Activated naive CD4-positive, alpha-beta T cell (primary cell): Measurements from ENCODE around the gene CD79A.
A peak's percentile ranks its signal among the peaks of the same experiment; 100 is the strongest.
"Not testable (repeated sequence)": the region's sequence is repeated elsewhere in the genome, so short reads cannot be mapped to it uniquely, and the experiment has no call there.

Experiments
- DNase-seq, 4 experiments: peaks; one replicate each; lab custom pipeline; 2025; lab: John Stamatoyannopoulos, UW

The CD79A gene

DNA sequence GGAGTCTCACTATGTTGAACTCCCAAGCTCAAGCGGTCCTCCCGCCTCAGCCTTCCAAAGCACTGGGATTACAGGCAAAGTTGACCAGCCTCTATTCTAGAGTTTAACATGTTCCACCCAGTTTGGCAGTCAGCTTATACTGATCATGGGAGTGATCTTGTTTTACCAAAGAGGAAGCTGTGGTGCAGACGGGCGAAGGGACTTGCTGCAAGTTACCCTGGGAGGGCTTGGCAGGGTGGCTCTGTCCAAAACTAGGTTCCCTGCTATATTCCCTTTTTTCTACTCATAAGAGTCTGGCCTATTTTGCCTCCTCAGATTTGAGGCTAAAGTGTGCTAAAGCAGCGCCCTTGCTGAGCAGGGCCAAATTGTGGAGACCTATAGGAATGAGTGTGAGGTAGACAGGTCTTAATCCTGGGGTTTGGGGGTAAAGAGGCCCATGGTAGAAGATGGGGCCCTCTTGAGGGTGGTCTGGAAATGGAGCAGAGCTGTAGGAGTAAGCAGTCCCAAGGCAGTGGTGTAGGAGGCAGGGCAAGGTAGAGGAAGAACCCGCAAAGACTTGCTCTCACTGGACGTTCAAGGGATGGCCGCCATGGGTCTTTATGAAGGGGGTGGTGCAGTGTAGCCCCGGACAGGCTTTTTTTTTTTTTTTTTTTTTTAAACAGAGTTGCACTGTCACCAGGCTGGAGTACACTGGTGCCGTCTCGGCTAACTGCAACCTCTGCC lies 13.7 kb upstream of the CD79A start:
- no peak for DNase-seq

DNA sequence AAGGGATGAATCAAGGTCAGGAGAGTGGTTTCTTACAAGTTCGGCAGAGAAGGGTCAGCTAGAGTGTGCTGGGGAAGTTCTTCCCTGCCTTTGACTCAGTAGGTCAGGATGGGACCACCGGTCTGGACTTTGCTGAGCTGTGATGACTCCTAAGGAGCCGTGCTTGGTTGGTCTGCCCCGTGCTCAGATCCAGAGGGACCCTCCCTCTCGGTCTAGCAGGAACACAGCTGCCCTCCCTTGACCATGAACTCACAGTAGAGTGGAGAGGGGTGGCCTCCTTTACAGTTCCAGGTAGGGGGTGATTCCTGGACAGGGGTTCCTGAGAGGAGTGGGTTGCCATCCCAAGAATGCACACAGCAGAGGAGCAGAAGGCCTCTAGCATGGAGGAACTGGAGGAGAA lies 12.7 kb upstream of the CD79A start:
- DNase-seq = no peak

- no peak for DNase-seq
Measured at GRCh38 chr19:41866284-41866683, 10.8 kb upstream of the CD79A start.

DNA sequence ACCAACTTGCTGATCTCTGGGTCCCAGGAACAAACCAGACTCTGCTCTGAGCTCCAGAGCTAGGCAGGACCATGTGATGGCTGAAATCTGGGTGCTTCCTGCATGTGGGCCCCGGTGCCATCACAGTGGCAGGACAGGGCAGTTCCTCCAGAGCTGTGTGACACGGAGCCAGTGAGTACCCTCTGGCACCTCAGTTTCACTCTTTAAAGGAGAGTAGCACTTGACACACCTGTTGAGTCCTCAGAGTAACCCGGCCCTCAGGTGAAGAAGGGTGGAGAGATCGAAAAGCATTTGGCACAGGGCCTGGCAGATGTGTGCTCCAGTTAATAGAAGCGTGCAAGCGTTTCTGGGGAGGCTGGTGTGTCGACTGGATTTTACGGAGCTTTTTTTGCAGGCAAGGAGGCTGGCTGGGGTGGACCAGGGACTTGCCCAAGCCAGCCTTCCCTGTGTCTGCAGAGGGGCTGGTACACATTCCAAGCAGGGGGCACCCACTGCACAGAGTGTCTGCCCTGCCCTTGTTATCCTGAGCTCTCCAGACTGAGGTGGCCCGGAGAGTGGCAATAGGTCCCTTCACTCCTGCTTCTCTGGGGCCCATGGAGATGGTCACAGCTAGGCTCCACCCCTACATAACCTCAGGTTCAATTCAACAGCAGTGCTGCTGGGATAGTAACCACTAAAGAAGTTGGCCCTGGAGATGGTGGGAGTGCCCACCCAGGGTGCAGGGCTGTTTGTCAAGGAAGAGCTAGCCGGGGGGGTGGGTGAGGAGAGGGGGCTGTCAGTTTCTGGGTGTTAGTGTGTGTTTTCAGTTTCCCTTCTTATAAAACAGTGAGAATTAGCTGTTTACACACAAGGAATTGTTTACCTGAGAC lies 8.7 kb upstream of the CD79A start:
- no peak for DNase-seq

DNA sequence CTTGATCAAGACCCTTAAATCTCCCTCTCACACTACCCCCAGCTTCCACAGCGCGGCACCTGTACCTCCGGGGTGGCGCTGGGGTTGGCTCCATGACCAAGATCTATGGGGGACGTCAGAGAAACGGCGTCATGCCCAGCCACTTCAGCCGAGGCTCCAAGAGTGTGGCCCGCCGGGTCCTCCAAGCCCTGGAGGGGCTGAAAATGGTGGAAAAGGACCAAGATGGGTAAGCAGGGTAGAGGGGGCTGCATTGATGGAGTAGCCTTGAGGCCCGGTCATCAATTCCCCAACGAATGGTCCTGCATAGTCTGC lies 8.1 kb upstream of the CD79A start:
- DNase-seq = no peak

DNA sequence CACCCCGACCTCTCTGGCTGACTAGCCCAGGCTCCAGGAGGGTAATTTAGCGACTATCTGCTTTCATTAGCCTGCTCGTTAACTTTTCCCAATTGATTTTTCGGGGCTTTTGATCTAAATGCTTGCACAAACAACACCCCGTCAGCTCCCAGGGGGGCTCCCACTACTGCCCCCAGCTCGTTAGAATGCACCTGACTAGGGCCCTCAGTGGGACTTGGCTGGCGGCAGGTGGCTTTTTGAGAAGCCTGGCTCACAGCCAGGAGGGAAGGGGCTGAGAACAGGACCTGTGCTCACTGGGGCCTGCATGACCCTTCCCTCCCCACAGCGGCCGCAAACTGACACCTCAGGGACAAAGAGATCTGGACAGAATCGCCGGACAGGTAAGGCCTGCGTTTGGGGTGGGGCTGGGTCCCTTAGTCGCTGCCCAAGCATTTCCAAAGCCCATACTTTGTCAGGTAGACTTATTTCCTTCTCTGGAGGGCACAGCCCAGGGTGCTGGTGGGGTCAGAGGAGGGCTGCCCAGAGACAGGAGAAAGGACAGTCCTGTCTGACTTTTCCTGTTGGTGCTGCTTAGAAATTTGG lies 7.6 kb upstream of the CD79A start:
- no peak for DNase-seq

DNA sequence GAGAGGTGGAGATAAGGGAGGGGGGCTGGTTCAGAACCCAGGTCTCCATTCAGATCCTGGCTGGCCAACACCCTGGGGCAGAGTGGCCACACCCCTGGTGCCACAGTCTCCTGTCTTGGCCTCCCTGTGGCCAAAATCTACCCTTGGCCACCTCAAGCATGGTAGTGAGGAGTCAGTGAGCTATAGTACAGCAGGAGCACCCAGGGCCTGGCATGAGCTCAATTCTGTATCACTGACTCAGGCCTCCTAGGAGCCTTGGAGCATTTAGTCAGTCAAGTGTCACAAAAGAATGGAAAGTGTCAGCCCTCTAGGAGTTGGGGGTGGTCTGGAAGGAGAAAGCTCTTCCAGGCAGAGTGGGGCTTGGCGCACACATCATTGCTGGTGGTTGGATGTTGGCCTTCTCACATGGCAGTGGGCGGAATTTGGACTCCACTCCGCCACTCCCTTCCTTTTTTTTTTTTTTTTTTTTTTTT lies 6.6 kb upstream of the CD79A start:
- no peak for DNase-seq

DNA sequence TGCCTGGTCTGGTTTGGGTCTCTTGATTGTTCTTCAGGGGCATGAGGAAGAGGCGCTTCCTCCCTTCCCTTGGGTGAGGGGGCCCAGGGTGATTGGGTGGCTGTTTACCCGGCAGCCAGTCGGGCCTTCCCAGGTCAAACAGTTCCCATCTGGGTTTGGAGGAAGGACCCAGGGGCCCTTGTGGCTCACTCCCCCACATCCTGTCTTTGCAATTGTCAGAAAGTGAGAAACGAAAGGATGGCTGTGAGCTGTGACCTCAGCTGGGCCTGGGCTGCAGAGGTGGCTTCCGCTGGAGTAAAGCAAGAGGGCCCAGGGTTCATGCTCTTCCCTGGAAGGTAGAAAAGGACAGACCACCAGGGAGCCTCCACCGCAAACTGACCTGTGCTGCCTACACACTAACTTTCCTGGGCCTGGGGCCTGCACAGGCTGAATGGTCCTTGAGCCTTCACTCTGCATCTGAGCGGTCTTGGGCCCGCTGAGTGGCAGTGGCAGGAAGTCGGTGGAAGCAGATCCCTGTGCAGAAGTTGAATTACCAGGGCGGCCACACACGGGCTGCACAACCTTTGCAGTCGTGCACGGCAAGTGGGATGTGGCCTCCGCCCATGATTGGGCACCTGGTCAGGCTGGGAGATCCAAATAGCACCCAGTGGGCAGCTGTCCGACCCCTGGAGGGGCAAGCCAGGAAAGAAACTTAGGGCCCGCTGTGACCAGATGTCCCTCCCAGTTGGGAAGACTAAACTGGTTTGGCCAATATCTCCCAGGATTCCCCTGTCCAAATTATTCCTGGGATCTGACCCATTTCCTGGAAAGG lies 5.3 kb upstream of the CD79A start:
- peak in 2 of 4 experiments; percentile 38 to 48 for DNase-seq

DNA sequence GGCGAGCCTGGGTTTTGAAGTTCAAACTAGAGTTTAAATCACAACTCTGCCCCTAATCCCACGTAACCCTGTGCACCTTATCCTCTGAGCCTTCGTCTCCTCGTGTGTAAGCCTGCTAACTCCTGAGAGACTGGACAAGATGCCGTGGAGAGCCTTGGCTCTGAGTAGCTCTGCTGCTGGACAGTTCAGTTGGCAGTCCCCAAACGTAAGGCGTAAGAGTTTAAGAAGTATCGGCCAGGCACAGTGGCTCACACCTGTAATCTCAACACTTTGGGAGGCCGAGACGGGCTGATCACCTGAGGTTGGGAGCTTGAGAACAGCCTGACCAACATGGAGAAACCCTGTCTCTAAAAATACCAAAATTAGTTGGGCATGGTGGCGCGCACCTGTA lies 4.7 kb upstream of the CD79A start:
- DNase-seq = no peak

GRCh38 chr19:41872775-41873647 lies 4.1 kb upstream of the CD79A start:
- peak; percentile 45 to 66 (median 50) for DNase-seq

- DNase-seq = not testable (repeated sequence)
Measured at GRCh38 chr19:41875973-41876372, 1.1 kb upstream of the CD79A start.

DNA sequence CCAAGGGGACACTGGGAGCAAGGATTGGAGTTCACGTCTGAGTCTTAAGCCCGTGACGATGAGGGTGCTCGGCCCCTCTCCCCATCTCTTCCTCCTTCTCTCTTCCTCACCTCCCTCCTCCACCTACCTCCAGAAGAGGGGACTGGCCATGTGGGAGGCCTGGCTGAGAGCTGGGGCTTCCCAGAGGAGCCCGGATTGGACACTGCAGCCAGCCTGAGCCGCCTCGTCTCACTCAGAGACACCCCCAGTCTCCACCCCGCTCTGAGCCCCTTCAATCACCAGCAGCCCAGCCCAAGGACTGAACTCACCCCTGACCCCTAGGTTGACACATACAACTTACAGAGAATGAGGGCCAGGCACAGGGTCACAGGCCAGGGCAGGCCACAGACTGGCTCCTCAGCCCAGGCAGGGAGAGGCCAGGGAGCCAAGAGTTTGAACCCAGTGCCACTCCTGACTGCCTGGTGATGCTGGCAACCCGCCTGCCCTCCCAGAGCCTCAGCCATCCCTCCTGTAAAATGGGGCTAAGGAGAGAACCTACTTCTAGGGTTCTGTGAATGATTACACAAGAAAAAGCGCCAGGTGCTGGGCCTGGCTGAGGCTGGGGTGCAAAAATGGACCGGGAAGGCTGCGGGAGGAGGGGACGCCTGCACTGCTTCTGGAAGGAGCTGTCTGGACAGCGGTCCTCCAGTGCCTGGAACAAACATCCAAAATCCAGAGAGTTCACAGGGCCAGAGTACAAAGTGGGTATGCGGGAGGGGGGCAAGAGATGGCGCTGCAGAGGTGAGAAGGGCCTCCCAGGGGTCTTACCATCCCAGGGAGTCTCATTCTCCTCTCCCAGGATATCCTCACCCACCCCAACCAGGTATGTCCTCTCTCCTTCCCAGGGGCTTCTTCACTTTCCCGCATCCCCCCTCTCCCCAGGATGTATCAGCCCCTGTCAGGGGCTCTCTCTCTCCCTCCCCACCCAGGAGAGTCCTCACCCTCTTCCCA lies 1.1 kb downstream of the CD79A start:
- DNase-seq = no peak

DNA sequence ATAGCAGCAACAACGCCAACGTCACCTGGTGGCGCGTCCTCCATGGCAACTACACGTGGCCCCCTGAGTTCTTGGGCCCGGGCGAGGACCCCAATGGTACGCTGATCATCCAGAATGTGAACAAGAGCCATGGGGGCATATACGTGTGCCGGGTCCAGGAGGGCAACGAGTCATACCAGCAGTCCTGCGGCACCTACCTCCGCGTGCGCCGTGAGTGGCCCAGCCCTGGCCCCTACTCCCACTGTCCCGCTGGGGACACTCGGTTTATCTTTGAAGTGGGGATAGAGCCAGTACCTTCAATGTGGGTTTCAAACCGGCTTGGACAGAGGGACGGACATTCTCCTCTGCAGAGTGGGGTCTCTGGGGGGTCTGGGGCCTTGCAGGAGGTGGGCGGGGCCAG lies 2.0 kb downstream of the CD79A start:
- no peak for DNase-seq

DNA sequence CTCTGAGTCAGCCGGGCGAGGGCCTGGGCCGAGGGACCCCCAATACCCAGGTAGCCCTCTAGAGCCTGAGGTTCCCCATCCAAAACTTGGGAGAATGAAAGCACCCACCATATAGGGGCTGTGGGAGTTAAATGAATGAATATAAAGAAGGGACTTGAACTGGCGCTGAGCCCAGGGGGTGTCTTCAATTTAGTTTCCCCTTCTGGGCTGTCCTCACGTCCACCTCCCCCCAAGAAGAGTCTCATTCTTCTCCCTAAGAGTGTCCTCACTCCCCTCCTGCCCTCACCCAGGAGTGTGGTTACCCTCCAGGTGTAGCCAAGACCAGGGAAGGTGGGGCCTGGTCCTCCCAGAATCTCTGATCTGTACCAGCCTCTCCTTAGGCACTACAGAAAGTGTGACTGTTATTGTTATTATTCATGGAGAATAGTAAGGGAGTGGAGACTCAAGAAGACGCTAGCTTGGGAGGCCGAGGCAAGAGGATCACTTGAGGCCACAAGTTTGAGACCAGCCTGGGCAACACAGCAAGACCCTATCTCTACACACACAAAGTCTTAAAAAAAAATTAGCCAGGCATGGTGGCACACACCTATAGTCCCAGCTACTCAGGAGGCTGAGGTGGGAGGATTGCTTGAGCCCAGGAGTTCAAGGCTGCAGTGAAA lies 2.7 kb downstream of the CD79A start:
- DNase-seq = no peak

- no peak for DNase-seq
Measured at GRCh38 chr19:41880329-41880708, 3.2 kb downstream of the CD79A start.

GRCh38 chr19:41882568-41883462 lies 5.7 kb downstream of the CD79A start, which contains the start of gene ARHGEF1:
Gene ARHGEF1 (plus strand): TSS chr19:41883184. CDS start chr19:41888083, 4,899 bp downstream.
- peak in 2 of 4 experiments; percentile 45 to 67 for DNase-seq

DNA sequence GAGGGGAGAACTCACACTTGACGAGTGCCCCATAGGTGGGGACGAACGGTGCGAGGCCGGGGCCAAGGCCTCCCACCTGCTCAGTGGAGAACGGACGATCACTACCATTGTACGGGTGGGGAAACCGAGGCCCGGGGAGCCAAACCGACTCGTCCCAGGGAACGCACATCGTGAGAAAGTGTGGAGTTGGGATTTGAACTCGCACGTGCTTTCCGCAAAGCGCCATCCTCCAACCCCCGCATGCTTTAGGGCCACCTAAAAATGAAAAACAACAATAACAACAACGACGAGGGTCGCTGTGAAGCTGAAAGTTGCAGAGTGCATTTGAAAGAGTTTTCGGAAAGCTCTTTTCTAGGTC lies 6.4 kb downstream of the CD79A start:
- DNase-seq = no peak
